ENCODE results near the gene MCRIP2.
A peak's percentile ranks its signal among the peaks of the same experiment; 100 is the strongest.

The MCRIP2 gene

DNA sequence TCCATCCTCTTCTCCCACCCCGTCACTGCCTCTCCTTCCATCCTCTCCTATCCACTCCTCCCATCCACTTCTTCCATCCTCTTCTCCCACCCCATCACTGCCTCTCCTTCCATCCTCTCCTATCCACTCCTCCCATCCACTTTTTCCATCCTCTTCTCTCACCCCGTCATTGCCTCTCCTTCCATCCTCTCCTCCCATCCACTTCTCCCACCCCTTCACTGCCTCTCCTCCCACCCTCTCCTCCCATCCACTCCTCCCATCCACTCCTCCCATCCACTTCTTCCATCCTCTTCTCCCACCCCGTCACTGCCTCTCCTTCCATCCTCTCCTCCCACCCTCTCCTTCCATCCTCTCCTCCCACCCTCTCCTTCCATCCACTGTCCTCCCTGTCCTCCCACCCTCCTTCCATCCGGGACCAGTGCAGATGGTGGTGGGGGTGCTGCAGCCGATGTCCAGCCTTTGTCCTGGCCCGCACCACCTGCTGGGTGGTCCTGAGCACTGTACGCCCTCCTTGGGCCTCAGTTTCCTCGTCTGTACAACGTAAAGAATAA is 9.7 kb upstream of the MCRIP2 start:
- no peak for DNase-seq (ENCODE audit: extremely low read depth in 1 of 2, low read depth in 1 of 2)

DNA sequence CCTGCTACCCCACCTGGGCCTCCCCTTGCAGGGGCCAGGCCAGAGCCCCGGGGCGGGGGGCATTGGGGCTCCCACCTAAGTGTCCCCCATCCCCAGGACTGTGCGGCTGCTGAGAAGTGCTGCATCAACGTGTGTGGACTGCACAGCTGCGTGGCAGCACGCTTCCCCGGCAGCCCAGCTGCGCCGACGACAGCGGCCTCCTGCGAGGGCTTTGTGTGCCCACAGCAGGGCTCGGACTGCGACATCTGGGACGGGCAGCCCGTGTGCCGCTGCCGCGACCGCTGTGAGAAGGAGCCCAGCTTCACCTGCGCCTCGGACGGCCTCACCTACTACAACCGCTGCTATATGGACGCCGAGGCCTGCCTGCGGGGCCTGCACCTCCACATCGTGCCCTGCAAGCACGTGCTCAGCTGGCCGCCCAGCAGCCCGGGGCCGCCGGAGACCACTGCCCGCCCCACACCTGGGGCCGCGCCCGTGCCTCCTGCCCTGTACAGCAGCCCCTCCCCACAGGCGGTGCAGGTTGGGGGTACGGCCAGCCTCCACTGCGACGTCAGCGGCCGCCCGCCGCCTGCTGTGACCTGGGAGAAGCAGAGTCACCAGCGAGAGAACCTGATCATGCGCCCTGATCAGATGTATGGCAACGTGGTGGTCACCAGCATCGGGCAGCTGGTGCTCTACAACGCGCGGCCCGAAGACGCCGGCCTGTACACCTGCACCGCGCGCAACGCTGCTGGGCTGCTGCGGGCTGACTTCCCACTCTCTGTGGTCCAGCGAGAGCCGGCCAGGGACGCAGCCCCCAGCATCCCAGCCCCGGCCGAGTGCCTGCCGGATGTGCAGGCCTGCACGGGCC is 8.9 kb upstream of the MCRIP2 start:
- no peak for DNase-seq (ENCODE audit: extremely low read depth in 1 of 2, low read depth in 1 of 2)

GRCh38 chr16:633336-634050 is 8.1 kb upstream of the MCRIP2 start:
- DNase-seq (ENCODE audit: extremely low read depth in 1 of 2, low read depth in 1 of 2) = no peak

DNA sequence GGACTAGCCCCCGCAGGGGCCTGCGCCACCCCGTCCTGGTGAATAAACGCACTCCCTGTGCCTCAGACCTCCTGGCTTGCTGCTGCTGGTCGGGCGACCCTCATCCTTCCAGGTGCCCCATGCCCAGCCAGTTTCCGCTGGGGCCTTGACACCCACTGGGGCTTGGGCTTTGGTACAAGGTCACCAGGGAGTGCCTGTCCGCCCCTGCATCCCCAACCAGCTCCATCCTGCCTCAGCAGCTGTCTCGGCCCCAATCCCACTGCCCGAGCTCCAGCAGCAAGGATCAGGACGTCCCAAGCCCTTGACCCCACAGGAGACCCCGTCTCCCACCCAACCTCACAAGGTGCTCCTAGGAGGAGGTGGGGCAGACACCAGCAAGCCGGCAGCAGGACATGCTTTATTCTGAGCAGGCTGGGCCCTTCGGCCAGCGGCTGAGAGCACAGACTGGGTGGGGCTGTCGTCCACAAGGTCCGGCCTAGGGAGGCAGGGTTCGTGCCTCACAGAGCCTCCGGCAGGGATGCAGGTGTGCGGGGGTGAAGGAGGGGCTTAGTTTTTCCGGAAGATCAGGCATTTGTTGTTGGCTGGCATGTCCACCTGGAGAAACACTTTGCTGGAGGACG is 7.5 kb upstream of the MCRIP2 start:
- DNase-seq (ENCODE audit: extremely low read depth in 1 of 2, low read depth in 1 of 2) = no peak

GRCh38 chr16:634996-635395 is 6.6 kb upstream of the MCRIP2 start:
- no peak for DNase-seq (ENCODE audit: extremely low read depth in 1 of 2, low read depth in 1 of 2)

DNA sequence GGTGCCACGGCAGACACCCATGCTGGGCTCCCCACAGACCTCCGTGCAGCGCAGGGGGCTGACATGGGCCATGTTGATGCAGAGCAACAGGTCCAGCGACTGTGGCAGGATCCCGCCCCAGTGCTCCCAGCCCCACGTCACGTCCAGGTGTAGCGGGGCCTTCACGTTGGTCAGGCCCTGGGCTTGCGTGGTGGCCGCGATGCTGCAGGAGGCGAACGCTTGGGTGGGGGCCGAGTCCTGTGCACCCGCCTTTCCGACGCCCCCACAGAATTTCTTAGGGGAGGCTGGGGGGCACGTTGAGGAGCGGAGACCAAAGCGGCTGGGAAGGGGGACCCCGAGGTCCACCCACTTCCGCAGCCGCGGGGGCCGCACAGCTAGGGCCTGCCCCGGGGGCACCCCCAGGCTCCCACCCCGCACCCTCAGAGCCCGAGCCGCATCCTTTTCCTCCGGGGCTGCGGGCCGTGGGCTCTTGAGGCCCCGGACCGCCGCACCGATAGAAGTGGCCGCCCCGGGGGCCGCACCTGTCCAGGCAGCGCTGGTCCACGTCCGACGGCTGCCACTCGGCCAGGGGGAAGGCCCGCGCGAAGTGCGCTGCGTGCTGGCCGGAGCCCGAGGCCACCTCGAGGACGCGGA is 5.9 kb upstream of the MCRIP2 start:
- no peak for DNase-seq (ENCODE audit: extremely low read depth in 1 of 2, low read depth in 1 of 2)

GRCh38 chr16:636206-637080 is 5.2 kb upstream of the MCRIP2 start, which contains the start of gene METTL26:
Gene METTL26, minus strand, starts transcription at chr16:636305. Its CDS starts 15 bp downstream, at chr16:636290.
- peak; percentile 79 to 81 for DNase-seq (ENCODE audit: extremely low read depth in 1 of 2, low read depth in 1 of 2)

GRCh38 chr16:637081-638018 is 4.3 kb upstream of the MCRIP2 start:
- DNase-seq (ENCODE audit: extremely low read depth in 1 of 2, low read depth in 1 of 2) = peak; percentile 60 to 83

DNA sequence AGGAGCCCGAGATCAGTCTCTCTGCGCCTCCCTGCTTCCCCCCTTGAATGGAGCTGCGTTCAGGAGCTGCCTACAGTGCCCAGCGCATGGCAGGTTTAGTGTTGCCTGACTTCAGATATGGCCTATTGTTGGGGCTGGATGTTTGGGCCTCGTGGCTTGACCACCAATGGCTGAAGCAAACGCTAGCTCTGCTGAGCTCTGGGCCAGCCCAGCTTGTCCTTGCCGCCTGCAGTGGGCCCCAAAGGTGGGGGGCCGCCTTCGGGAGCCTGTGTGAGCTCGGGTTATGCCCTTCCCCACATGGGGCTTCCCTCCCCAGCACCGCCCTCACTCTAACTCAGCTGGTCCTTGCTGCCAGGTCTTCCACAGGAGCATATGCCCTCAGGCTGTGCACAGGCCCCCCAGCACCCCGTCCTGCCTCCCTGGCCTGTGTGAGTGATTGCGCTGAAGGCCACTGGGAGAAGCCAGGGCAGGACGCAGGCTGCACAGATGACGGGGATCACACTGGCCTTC is 3.5 kb upstream of the MCRIP2 start:
- no peak for DNase-seq (ENCODE audit: extremely low read depth in 1 of 2, low read depth in 1 of 2)

- DNase-seq (ENCODE audit: extremely low read depth in 1 of 2, low read depth in 1 of 2) = no peak
Measured at GRCh38 chr16:638836-639235, 2.8 kb upstream of the MCRIP2 start.

DNA sequence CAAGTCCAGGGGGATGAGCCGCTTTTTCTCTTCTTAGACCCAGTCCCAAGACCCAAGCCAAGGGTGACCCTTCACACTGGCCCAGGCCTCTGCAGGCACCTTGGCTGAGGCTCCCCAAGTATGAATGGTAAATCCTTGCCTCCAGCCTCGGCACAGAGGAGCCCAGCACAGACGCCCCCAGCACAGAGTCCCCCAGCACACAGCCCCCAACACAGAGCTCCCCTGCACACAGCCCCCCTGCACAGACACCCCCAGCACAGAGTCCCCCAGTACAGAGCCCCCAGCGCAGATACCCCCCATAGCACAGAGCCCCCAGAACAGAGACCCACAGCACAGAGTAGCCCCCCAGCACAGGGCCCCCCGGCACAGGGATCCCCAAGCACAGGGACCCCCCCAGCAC is 1.0 kb upstream of the MCRIP2 start:
- DNase-seq (ENCODE audit: extremely low read depth in 1 of 2, low read depth in 1 of 2) = no peak

GRCh38 chr16:642189-643049 is 791 bp downstream of the MCRIP2 start:
- no peak for DNase-seq (ENCODE audit: extremely low read depth in 1 of 2, low read depth in 1 of 2)

DNA sequence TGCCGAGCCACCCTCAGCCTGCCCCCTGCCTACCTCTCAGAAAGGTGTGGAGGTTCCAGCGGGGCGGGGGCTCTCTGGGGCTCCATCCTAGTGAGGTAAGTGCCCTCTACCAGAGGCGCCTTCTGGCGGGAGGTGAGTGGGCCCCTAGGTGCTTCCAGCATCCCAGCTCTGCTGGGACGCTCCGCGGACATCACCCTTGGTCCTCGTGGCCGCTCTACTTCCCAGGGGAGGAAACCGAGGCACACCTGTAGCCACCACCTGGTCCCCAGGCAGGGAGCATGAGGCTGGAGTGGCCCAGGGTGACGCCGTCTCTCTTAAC is 1.4 kb downstream of the MCRIP2 start:
- no peak for DNase-seq (ENCODE audit: extremely low read depth in 1 of 2, low read depth in 1 of 2)

DNA sequence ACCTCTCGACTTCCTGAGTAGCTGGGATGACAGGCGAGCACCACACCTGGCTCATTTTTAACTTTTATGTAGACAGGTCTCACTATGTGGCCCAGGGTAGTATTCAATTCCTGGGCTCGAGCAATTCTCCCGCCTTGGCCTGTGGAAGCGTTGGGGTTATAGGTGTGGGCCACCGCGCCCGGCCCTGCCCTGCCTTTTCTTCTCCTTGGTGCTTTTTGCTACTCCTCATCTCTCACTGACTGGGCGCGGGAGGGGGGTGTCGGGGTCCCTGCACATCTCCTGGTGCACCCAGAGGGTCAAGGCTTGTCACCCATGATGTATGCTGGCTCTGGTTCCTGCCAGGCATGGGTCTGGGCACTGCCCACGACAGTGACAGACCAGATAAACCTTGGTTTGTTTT is 2.9 kb downstream of the MCRIP2 start:
- DNase-seq (ENCODE audit: extremely low read depth in 1 of 2, low read depth in 1 of 2) = no peak

DNA sequence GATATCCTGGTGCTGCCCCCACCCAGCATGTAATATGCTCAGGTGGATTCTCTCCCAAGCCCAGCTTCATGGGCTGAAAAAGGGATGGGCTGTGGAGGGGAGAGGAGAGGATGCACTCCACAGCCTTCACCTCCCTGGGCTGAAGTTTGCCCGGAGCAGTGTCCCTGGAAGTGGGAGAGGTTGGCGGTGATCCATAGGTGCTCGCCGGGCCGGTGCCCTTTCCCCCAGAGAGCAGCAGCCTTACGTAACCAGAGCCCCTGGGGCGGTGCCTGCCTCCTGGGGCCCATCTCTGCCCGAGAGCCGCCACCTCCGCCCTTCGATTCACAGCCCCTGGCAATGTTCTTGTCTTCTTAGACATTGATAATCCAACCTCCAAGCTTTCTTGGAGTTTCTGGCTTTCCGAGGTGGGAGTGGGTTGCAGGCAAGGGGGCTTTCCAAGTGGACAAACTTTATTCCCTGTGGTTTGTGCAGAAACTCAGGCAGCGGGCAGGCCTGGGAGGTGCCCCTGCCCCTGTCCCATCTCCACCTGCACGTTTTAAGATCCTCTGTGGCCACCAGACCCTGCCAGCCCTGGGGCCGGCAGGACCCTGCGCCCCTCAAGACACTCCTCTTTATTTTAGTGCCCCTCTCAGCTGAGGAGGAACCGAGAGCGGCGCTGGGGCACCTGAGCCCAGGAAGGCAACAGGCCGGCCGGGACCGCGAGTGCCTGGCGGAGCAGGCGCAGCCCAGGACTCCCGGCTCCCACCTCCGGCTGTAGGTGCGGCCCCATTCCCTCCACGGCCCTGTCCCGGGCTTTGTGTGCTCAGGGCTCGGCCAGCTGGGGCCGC is 4.4 kb downstream of the MCRIP2 start:
- no peak for DNase-seq (ENCODE audit: extremely low read depth in 1 of 2, low read depth in 1 of 2)

DNA sequence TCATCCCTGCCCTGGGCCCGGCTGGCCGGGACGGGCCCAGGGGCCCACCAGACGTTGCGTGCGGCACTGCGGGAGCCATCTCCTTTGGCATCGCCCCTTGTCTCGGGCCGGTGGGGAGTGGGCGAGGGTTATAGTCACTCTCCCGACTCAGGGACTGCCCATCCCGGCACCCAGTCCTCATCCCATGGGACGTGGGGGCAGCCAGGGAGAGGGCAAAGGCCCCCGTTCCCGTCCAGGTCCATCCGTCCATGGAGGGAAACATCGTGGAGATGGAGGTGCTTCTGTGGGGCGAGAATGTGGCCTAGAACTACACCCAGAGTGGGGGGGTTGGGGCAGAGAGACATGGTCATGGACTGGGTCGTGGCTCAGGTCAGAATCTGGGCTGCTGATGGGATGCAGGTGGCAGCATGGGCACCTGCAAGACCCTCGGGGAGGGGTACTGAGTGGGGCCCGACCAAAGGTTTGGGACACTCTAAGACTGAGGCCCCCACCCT is 5.1 kb downstream of the MCRIP2 start:
- no peak for DNase-seq (ENCODE audit: extremely low read depth in 1 of 2, low read depth in 1 of 2)

Data from activated CD8-positive, alpha-beta memory T cell treated with anti-CD3 and anti-CD28 coated beads for 1 hour (primary cell).